Measurements from ENCODE around the gene TLK2. TPM values are rescaled to one million over a fixed set of nuclear protein-coding genes. Genes with fewer than 3 reads are reported as not detected.

TLK2 gene
- total RNA-seq, 4 donors from 2014 or later = 35.2 to 49.2 (median 43.6) TPM

DNA sequence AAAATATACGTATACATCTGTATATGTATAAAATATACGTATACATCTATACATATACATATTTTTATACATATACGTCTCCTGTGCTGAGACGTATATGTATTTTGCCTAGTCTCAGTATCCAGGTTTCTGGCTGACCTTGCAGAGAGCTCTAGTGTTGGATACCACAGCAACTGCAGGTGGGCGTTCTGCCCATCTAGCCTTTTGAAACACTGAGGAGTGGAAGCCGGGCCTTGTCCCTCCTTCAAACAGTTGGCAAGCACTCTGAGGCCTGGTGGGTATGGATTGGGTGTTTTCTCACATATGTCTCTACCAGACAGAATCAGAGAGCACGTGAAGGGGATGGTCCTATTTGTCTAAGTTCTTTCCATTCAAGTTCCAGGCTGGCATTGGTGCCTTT is 109.5 kb downstream of the TLK2 start:
- TF ChIP-seq, protein P1, sequence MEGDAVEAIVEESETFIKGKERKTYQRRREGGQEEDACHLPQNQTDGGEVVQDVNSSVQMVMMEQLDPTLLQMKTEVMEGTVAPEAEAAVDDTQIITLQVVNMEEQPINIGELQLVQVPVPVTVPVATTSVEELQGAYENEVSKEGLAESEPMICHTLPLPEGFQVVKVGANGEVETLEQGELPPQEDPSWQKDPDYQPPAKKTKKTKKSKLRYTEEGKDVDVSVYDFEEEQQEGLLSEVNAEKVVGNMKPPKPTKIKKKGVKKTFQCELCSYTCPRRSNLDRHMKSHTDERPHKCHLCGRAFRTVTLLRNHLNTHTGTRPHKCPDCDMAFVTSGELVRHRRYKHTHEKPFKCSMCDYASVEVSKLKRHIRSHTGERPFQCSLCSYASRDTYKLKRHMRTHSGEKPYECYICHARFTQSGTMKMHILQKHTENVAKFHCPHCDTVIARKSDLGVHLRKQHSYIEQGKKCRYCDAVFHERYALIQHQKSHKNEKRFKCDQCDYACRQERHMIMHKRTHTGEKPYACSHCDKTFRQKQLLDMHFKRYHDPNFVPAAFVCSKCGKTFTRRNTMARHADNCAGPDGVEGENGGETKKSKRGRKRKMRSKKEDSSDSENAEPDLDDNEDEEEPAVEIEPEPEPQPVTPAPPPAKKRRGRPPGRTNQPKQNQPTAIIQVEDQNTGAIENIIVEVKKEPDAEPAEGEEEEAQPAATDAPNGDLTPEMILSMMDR (IDR thresholded peaks at IDR 0.05; ENCODE audit: low read depth) = no peak

DNA sequence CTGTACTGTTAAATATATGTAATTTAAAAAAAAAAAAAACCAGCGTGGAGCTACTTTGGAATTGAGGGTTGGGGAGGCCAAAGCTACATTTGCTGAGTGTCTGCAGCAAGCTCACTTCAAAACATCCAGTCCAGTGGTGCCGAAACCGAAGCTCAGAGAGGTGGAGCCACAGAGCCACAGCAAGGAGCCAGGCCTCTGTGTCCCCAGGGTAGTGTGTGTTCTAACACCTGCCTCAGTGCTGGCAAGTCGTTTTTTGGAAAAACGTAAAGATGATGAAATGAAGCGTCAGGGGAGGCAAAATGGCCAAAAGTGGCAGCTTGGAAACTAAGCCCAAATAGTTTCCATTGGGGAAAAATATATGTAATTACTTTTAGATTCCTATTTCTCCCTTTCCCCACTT is 112.7 kb downstream of the TLK2 start:
- TF ChIP-seq, protein P1 (IDR thresholded peaks at IDR 0.05; ENCODE audit: low read depth) = no peak

GRCh38 chr17:62592341-62593099 is 113.9 kb downstream of the TLK2 start:
- TF ChIP-seq, protein P1 (IDR thresholded peaks at IDR 0.05; ENCODE audit: low read depth) = no peak

DNA sequence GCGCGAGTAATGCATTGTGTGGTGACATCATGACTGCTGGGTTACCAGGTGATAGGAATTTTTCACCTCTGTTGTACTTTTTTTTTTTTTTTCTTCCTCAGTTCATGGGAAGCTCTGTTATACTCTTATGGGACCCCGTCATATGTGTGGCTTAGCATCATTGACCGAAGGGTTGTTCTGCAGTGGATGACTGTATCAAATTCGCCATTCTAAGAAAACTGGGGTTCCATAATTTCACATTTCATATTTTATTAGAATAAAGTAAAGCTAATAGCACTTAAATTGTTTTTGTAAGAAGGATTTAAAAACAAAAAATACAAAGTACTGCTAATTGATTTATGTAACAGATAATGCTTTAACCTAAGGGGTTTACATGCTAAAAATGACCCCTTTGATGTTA is 116.9 kb downstream of the TLK2 start:
- TF ChIP-seq, protein P1 (IDR thresholded peaks at IDR 0.05; ENCODE audit: low read depth) = no peak

GRCh38 chr17:62596662-62597061 is 118.0 kb downstream of the TLK2 start:
- TF ChIP-seq, protein P1 (IDR thresholded peaks at IDR 0.05; ENCODE audit: low read depth) = no peak

- TF ChIP-seq, protein P1 (IDR thresholded peaks at IDR 0.05; ENCODE audit: low read depth) = no peak
Measured at GRCh38 chr17:62597150-62597549, 118.5 kb downstream of the TLK2 start.

DNA sequence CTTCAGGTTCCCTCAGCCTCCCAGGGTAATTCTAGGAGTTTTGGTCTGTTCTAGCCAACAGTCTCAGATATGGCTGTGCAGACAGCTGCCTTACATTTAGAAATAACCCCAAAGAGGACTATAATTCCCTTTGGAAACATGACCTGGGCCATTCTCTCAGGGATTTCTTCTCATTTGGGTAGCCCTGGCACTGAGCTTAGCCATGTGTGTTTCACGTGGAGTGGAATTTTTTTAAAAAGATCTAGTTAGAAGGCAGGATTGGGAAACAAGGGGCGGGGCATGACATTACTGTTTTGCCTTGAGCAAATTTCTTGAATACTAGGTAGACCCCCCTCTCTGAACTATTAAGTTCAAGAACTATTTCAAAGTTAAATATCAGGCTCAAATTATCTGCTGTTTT is 119.3 kb downstream of the TLK2 start:
- TF ChIP-seq, protein P1 (IDR thresholded peaks at IDR 0.05; ENCODE audit: low read depth) = no peak

Data from subcutaneous adipose tissue (tissue), 4 donors.